ENCODE results near the gene NFIA. TPM values are rescaled to one million over a fixed set of nuclear protein-coding genes. Genes with fewer than 3 reads are reported as not detected.
A peak's percentile ranks its signal among the peaks of the same experiment; 100 is the strongest.

NFIA gene
- total and polyA plus RNA-seq, 2 of the 13 experiments (the other 11 are each of a cell fraction or from before 2014, with no cell fraction given) = 14.7 to 28.5 TPM

DNA sequence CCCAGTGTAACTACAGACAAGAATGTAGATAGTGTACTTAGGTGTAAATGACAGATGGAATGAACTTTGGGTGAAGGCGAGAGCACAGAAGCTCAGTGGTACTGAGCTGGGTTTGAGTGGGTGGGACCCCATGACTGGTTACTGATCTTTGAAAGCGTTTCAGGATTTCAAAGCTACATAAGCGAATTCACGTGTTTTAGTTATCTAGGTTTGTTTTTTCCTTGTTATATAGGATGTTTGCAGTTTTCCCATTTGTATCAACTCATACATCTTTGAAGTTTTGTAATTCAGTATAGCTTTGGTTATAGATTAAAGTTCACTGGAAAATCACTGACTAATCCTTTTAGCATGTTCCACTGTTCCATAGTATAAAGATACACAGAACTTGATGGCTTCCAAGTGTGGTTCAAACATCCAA lies 182.5 kb downstream of the NFIA start (continued):
- TF ChIP-seq, protein P1, sequence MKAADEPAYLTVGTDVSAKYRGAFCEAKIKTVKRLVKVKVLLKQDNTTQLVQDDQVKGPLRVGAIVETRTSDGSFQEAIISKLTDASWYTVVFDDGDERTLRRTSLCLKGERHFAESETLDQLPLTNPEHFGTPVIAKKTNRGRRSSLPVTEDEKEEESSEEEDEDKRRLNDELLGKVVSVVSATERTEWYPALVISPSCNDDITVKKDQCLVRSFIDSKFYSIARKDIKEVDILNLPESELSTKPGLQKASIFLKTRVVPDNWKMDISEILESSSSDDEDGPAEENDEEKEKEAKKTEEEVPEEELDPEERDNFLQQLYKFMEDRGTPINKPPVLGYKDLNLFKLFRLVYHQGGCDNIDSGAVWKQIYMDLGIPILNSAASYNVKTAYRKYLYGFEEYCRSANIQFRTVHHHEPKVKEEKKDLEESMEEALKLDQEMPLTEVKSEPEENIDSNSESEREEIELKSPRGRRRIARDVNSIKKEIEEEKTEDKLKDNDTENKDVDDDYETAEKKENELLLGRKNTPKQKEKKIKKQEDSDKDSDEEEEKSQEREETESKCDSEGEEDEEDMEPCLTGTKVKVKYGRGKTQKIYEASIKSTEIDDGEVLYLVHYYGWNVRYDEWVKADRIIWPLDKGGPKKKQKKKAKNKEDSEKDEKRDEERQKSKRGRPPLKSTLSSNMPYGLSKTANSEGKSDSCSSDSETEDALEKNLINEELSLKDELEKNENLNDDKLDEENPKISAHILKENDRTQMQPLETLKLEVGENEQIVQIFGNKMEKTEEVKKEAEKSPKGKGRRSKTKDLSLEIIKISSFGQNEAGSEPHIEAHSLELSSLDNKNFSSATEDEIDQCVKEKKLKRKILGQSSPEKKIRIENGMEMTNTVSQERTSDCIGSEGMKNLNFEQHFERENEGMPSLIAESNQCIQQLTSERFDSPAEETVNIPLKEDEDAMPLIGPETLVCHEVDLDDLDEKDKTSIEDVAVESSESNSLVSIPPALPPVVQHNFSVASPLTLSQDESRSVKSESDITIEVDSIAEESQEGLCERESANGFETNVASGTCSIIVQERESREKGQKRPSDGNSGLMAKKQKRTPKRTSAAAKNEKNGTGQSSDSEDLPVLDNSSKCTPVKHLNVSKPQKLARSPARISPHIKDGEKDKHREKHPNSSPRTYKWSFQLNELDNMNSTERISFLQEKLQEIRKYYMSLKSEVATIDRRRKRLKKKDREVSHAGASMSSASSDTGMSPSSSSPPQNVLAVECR (CRISPR knock-in tag; IDR thresholded peaks at IDR 0.05; ENCODE audit: borderline replicate concordance) = peak; percentile 40; the same call in 1 of the 2 replicates
- TF ChIP-seq KAT8 (CRISPR knock-in tag; IDR thresholded peaks at IDR 0.05) (peak; percentile 34), MED1 (CRISPR knock-in tag; IDR thresholded peaks at IDR 0.05) (peak; percentile 89), POLR2G (IDR thresholded peaks at IDR 0.05; ENCODE audit: low read depth, low read length) (no peak), SIX1 (CRISPR knock-in tag; IDR thresholded peaks at IDR 0.05; ENCODE audit: borderline replicate concordance) (peak; percentile 69; the same call in 1 of the 2 replicates), CHD4 (IDR thresholded peaks at IDR 0.05; ENCODE audit: borderline replicate concordance, low read length) (no peak), TCF7L2 (IDR thresholded peaks at IDR 0.05; ENCODE audit: low read depth, low read length) (peak; percentile 32; the same call in 1 of the 2 replicates), BCL6 (CRISPR knock-in tag; IDR thresholded peaks at IDR 0.05) (peak; percentile 88)
- TF ChIP-seq, protein P2, sequence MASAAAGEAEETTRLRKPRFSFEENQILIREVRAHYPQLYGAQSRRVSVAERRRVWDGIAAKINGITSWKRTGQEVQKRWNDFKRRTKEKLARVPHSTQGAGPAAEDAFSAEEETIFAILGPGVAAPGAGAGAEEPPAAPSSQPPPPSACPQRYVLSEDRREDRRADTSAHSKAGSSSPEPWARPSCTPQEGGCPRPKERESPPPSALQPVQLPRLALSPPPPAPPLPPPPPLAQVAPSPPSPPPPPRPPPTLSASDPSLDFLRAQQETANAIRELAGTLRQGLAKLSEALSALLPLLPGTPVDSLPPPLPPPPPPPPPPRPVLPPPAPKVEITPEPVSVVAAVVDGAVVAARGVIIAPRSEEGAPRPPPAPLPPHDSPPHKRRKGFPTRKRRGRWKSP (CRISPR knock-in tag; IDR thresholded peaks at IDR 0.05) = no peak
- TF ChIP-seq, protein P3, sequence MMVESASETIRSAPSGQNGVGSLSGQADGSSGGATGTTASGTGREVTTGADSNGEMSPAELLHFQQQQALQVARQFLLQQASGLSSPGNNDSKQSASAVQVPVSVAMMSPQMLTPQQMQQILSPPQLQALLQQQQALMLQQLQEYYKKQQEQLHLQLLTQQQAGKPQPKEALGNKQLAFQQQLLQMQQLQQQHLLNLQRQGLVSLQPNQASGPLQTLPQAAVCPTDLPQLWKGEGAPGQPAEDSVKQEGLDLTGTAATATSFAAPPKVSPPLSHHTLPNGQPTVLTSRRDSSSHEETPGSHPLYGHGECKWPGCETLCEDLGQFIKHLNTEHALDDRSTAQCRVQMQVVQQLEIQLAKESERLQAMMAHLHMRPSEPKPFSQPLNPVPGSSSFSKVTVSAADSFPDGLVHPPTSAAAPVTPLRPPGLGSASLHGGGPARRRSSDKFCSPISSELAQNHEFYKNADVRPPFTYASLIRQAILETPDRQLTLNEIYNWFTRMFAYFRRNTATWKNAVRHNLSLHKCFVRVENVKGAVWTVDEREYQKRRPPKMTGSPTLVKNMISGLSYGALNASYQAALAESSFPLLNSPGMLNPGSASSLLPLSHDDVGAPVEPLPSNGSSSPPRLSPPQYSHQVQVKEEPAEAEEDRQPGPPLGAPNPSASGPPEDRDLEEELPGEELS (CRISPR knock-in tag; IDR thresholded peaks at IDR 0.05) = peak; percentile 89
- TF ChIP-seq, protein P4, sequence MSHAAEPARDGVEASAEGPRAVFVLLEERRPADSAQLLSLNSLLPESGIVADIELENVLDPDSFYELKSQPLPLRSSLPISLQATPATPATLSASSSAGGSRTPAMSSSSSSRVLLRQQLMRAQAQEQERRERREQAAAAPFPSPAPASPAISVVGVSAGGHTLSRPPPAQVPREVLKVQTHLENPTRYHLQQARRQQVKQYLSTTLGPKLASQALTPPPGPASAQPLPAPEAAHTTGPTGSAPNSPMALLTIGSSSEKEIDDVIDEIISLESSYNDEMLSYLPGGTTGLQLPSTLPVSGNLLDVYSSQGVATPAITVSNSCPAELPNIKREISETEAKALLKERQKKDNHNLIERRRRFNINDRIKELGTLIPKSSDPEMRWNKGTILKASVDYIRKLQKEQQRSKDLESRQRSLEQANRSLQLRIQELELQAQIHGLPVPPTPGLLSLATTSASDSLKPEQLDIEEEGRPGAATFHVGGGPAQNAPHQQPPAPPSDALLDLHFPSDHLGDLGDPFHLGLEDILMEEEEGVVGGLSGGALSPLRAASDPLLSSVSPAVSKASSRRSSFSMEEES (CRISPR knock-in tag; IDR thresholded peaks at IDR 0.05) = peak; percentile 93; the same call in 1 of the 2 replicates
